H9 (cell line): ENCODE measurements around the gene ORC1. TPM values are rescaled to one million over a fixed set of nuclear protein-coding genes. Genes with fewer than 3 reads are reported as not detected.

Experiments
- DNase-seq: peaks from one replicate; pipeline ENCODE4 v3.0.0-alpha.2; 2017
- H2AFZ ChIP-seq: one replicate; pipeline ENCODE4 v1.6.1; 2013; ENCODE audit warnings: mild to moderate bottlenecking, low read length, control low read depth, moderate library complexity
- H2AK5ac ChIP-seq: 2 replicates; pipeline ENCODE4 v1.6.1; 2013; ENCODE audit warnings: low read length, control low read depth, mixed read lengths; ENCODE audit not compliant: insufficient read length
- H2BK120ac ChIP-seq: one replicate; pipeline ENCODE4 v1.6.1; 2013; ENCODE audit warnings: low read depth, mild to moderate bottlenecking, low read length, control low read depth, inconsistent platforms; ENCODE audit not compliant: poor library complexity, severe bottlenecking
- H2BK12ac ChIP-seq: 2 replicates; pipeline ENCODE4 v1.6.1; 2013; ENCODE audit warnings: low read length, control low read depth, mixed read lengths, low read depth; ENCODE audit not compliant: insufficient read length
- H2BK15ac ChIP-seq: 2 replicates; pipeline ENCODE4 v1.6.1; 2013; ENCODE audit warnings: low read depth, low read length, control low read depth
- H2BK20ac ChIP-seq: one replicate; pipeline ENCODE4 v1.6.1; 2013; ENCODE audit warnings: low read depth, mild to moderate bottlenecking, low read length, control low read depth, inconsistent platforms; ENCODE audit not compliant: poor library complexity, severe bottlenecking
- H2BK5ac ChIP-seq: 2 replicates; pipeline ENCODE4 v1.6.1; 2013; ENCODE audit warnings: low read length, control low read depth, mixed read lengths; ENCODE audit not compliant: insufficient read length
- H3K14ac ChIP-seq: 2 replicates; pipeline ENCODE4 v1.6.1; 2013; ENCODE audit warnings: low read length, control low read depth; ENCODE audit not compliant: insufficient read depth
- H3K18ac ChIP-seq: 2 replicates; pipeline ENCODE4 v1.6.1; 2013; ENCODE audit warnings: low read depth, mild to moderate bottlenecking, mixed read lengths, low read length, control low read depth; ENCODE audit not compliant: insufficient read length
- H3K23ac ChIP-seq: 2 replicates; pipeline ENCODE4 v1.6.1; 2013; ENCODE audit warnings: low read length, control low read depth, mixed read lengths, low read depth; ENCODE audit not compliant: insufficient read length
- H3K23me2 ChIP-seq: 2 replicates; pipeline ENCODE4 v1.6.1; 2013; ENCODE audit warnings: low read depth, mild to moderate bottlenecking, mixed read lengths, low read length, control low read depth; ENCODE audit not compliant: insufficient read length, poor library complexity, severe bottlenecking
- H3K27ac ChIP-seq: 2 replicates; pipeline ENCODE4 v1.5.1; 2013; ENCODE audit warnings: low read length, control low read depth, mixed read lengths, low read depth; ENCODE audit not compliant: insufficient read length
- H3K27me3 ChIP-seq: 2 replicates; pipeline ENCODE4 v1.6.1; 2013; ENCODE audit warnings: low read length, control low read depth, inconsistent platforms; ENCODE audit not compliant: insufficient read depth
- H3K4ac ChIP-seq: 2 replicates; pipeline ENCODE4 v1.6.1; 2013; ENCODE audit warnings: low read depth, mild to moderate bottlenecking, control low read depth, inconsistent platforms, low read length, moderate library complexity
- H3K4me1 ChIP-seq: 2 replicates; pipeline ENCODE4 v1.6.1; 2013; ENCODE audit warnings: low read length, control low read depth, inconsistent platforms; ENCODE audit not compliant: insufficient read depth
- H3K4me2 ChIP-seq: 2 replicates; pipeline ENCODE4 v1.6.1; 2013; ENCODE audit warnings: low read length, control low read depth, mixed read lengths; ENCODE audit not compliant: insufficient read length, insufficient read depth
- H3K56ac ChIP-seq: 2 replicates; pipeline ENCODE4 v1.6.1; 2013; ENCODE audit warnings: low read depth, mild to moderate bottlenecking, mixed read lengths, low read length, control low read depth; ENCODE audit not compliant: insufficient read length
- H3K79me1 ChIP-seq: 2 replicates; pipeline ENCODE4 v1.6.1; 2013; ENCODE audit warnings: low read depth, mild to moderate bottlenecking, moderate library complexity, low read length, control low read depth, inconsistent platforms; ENCODE audit not compliant: insufficient read depth, poor library complexity, severe bottlenecking
- H3K79me2 ChIP-seq: 2 replicates; pipeline ENCODE4 v1.6.1; 2013; ENCODE audit warnings: low read length, control low read depth, inconsistent platforms; ENCODE audit not compliant: insufficient read depth
- H3K9ac ChIP-seq: 2 replicates; pipeline ENCODE4 v1.6.1; 2013; ENCODE audit warnings: low read length, control low read depth, mixed read lengths; ENCODE audit not compliant: insufficient read length; ENCODE audit errors: extremely low read depth
- H3K9me3 ChIP-seq: one replicate; pipeline ENCODE4 v1.6.1; 2013; ENCODE audit warnings: low read depth, low read length, inconsistent platforms; ENCODE audit not compliant: control insufficient read depth
- H3T11ph ChIP-seq: one replicate; pipeline ENCODE4 v1.6.1; 2013; ENCODE audit warnings: mild to moderate bottlenecking, low read length, control low read depth, inconsistent platforms
- H4K20me1 ChIP-seq: one replicate; pipeline ENCODE4 v1.6.1; 2013; ENCODE audit not compliant: control insufficient read depth, insufficient read length, insufficient read depth
- H4K5ac ChIP-seq: 2 replicates; pipeline ENCODE4 v1.6.1; 2013; ENCODE audit warnings: low read depth, mild to moderate bottlenecking, mixed read lengths, low read length, control low read depth; ENCODE audit not compliant: insufficient read length
- H4K8ac ChIP-seq: replicated peaks from 2 replicates; pipeline ENCODE4 v1.6.1; 2013; ENCODE audit warnings: low read length, control low read depth, mixed read lengths, low read depth; ENCODE audit not compliant: insufficient read length
- H4K91ac ChIP-seq: 2 replicates; pipeline ENCODE4 v1.6.1; 2013; ENCODE audit warnings: low read depth, mild to moderate bottlenecking, moderate library complexity, mixed read lengths, low read length, control low read depth; ENCODE audit not compliant: insufficient read length
- H3K27ac Mint-ChIP-seq, 3 experiments: 2 replicates in 2 of 3; 3 replicates in 1 of 3; pipeline ENCODE4 v1.8.0; 2020 to 2021; ENCODE audit warnings: mixed read lengths in 3 of 3, mild to moderate bottlenecking in 1 of 3, moderate library complexity in 1 of 3
- H3K27me3 Mint-ChIP-seq: 2 replicates; pipeline ENCODE4 v1.8.0; 2021; ENCODE audit warnings: low read depth, mild to moderate bottlenecking, moderate library complexity, mixed read lengths
- H3K36me3 Mint-ChIP-seq, 3 experiments: 2 replicates in 2 of 3; 3 replicates in 1 of 3; pipeline ENCODE4 v1.8.0; 2020 to 2021; ENCODE audit warnings: low read depth in 3 of 3, mixed read lengths in 3 of 3; ENCODE audit not compliant: insufficient read depth in 1 of 3
- H3K4me1 Mint-ChIP-seq, 2 experiments: 2 replicates each; pipeline ENCODE4 v1.8.0; 2020; ENCODE audit warnings: mixed read lengths in 2 of 2
- H3K4me3 Mint-ChIP-seq, 2 experiments: 2 replicates in 1 of 2; 3 replicates in 1 of 2; pipeline ENCODE4 v1.8.0; 2020 to 2021; ENCODE audit warnings: mild to moderate bottlenecking in 2 of 2, mixed read lengths in 2 of 2, moderate library complexity in 1 of 2
- H3K9me3 Mint-ChIP-seq, 2 experiments: 2 replicates in 1 of 2; 3 replicates in 1 of 2; pipeline ENCODE4 v1.8.0; 2020; ENCODE audit warnings: mild to moderate bottlenecking in 2 of 2, mixed read lengths in 2 of 2, moderate library complexity in 1 of 2
- CTCF ChIP-seq: fragments of 200-600 bp; sonication (generic); conservative IDR thresholded peaks from 3 replicates; pipeline ENCODE4 v1.8.0; 2021; ENCODE audit warnings: antibody characterized with exemption, mild to moderate bottlenecking
- total RNA-seq: library from RNA; stranded (reverse); gene quantifications from 2 replicates; pipeline ENCODE4 v1.2.1, GENCODE V29; 2021

The ORC1 gene
- total RNA-seq, 1 experiment from 2014 or later: 46.4 TPM

- H3K4me1 Mint-ChIP-seq: no peaks in the 10 kb centered on the region
- no peak overlapping the region for H2BK15ac ChIP-seq
Observed at GRCh38 chr1:52414942-52415341, 10.7 kb upstream of the ORC1 start.

More at GRCh38 chr1:52414942-52415341, 10.7 kb upstream of the ORC1 start:
- no peak overlapping the region for H2BK20ac ChIP-seq
- Mint-ChIP-seq H3K27me3 (no peaks in the 10 kb centered on the region; the same call in 1 of the 2 replicates), H3K36me3 (peaks cover 43 to 90% (median 83%) of the 10 kb centered on the region in 3 experiments), H3K9me3 (no peaks in the 10 kb centered on the region), H3K4me3 (no peak overlapping the region), H3K27ac (no peak overlapping the region)
- no peak for DNase-seq
- no peaks in the 10 kb centered on the region for H3K79me1 ChIP-seq
- no peak overlapping the region for H2BK12ac ChIP-seq
- no peaks in the 10 kb centered on the region for H3K79me2 ChIP-seq
- H3K9ac ChIP-seq: no peak overlapping the region
- H2AFZ ChIP-seq: no peak overlapping the region
- no peaks in the 10 kb centered on the region for H4K20me1 ChIP-seq
- no peak overlapping the region for H3K18ac ChIP-seq
- no peak overlapping the region for H4K91ac ChIP-seq
- H3K14ac ChIP-seq: no peak overlapping the region
- H4K5ac ChIP-seq: no peak overlapping the region
- H2BK5ac ChIP-seq: no peak overlapping the region
- H3K4me1 ChIP-seq: no peaks in the 10 kb centered on the region
- H3T11ph ChIP-seq: no peak overlapping the region
- no peak for TF ChIP-seq CTCF
- no peak overlapping the region for H4K8ac ChIP-seq
- H3K27ac ChIP-seq: no peak overlapping the region
- H3K4ac ChIP-seq: no peak overlapping the region
- no peak overlapping the region for H3K4me2 ChIP-seq
- no peaks in the 10 kb centered on the region for H3K23me2 ChIP-seq
- no peak overlapping the region for H3K23ac ChIP-seq
- no peaks in the 10 kb centered on the region; the same call in 1 of the 2 replicates for H3K27me3 ChIP-seq
- no peak overlapping the region for H2AK5ac ChIP-seq
- no peak overlapping the region for H3K56ac ChIP-seq
- no peaks in the 10 kb centered on the region for H3K9me3 ChIP-seq
- H2BK120ac ChIP-seq: no peak overlapping the region
